ENCODE measurements around the gene AGXT2.

DNA sequence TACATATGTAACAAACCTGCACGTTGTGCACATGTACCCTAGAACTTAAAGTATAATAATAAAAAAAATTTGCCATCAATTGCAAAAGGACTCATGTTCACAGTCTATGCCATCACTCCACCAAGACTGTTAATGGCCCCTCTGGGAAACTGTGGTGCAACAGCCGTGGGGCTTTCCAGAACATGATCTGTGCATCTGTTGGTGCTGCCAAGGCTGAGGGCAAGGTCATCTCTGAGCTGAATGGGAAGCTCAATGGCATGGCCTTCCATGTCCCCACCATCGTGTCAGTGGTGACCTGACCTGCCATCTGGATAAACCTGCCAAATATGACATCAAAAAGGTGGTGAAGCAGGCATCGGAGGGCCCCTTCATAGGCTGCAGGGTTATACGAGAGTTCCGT is 33.4 kb upstream of the AGXT2 start:
- TF ChIP-seq EZH2 (IDR thresholded peaks at IDR 0.05; ENCODE audit: low read depth) = no peak
- TF ChIP-seq, protein P1, sequence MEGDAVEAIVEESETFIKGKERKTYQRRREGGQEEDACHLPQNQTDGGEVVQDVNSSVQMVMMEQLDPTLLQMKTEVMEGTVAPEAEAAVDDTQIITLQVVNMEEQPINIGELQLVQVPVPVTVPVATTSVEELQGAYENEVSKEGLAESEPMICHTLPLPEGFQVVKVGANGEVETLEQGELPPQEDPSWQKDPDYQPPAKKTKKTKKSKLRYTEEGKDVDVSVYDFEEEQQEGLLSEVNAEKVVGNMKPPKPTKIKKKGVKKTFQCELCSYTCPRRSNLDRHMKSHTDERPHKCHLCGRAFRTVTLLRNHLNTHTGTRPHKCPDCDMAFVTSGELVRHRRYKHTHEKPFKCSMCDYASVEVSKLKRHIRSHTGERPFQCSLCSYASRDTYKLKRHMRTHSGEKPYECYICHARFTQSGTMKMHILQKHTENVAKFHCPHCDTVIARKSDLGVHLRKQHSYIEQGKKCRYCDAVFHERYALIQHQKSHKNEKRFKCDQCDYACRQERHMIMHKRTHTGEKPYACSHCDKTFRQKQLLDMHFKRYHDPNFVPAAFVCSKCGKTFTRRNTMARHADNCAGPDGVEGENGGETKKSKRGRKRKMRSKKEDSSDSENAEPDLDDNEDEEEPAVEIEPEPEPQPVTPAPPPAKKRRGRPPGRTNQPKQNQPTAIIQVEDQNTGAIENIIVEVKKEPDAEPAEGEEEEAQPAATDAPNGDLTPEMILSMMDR (conservative IDR thresholded peaks at IDR 0.05) = no peak
